ENCODE results near the gene TNFRSF13B. TPM values are rescaled to one million over a fixed set of nuclear protein-coding genes. Genes with fewer than 3 reads are reported as not detected.
"Not testable (repeated sequence)": the region's sequence is repeated elsewhere in the genome, so short reads cannot be mapped to it uniquely, and the experiment has no call there.

The TNFRSF13B gene
- total RNA-seq, 1 donor from 2014 or later, result not detected

GRCh38 chr17:16961022-16961421 is 10.9 kb downstream of the TNFRSF13B start:
- peak; percentile 65 for DNase-seq (ENCODE audit: low read depth)

- DNase-seq (ENCODE audit: low read depth), result not testable (repeated sequence)
These were observed 16.9 kb downstream of the TNFRSF13B start for GRCh38 chr17:16955011-16955410.

- no peak for DNase-seq (ENCODE audit: low read depth)
These were observed 17.4 kb downstream of the TNFRSF13B start for GRCh38 chr17:16954521-16954920.

GRCh38 chr17:16953841-16954240 is 18.1 kb downstream of the TNFRSF13B start:
- DNase-seq (ENCODE audit: low read depth), result no peak

GRCh38 chr17:16953347-16953746 is 18.6 kb downstream of the TNFRSF13B start:
- DNase-seq (ENCODE audit: low read depth), result no peak

GRCh38 chr17:16952401-16952800 is 19.5 kb downstream of the TNFRSF13B start:
- DNase-seq (ENCODE audit: low read depth), result no peak

- DNase-seq (ENCODE audit: low read depth), result no peak
These were observed 21.4 kb downstream of the TNFRSF13B start for GRCh38 chr17:16950488-16950887.

- no peak for DNase-seq (ENCODE audit: low read depth)
These were observed 23.1 kb downstream of the TNFRSF13B start for GRCh38 chr17:16948587-16949376.

GRCh38 chr17:16947470-16947869 is 24.4 kb downstream of the TNFRSF13B start:
- no peak for DNase-seq (ENCODE audit: low read depth)

- no peak for DNase-seq (ENCODE audit: low read depth)
These were observed 26.2 kb downstream of the TNFRSF13B start for GRCh38 chr17:16945663-16946218.

- DNase-seq (ENCODE audit: low read depth), result no peak
These were observed 26.8 kb downstream of the TNFRSF13B start for GRCh38 chr17:16945136-16945482.

GRCh38 chr17:16944334-16945135 is 27.4 kb downstream of the TNFRSF13B start:
- no peak for DNase-seq (ENCODE audit: low read depth)

GRCh38 chr17:16943541-16944333 is 28.2 kb downstream of the TNFRSF13B start:
- DNase-seq (ENCODE audit: low read depth), result no peak

- no peak for DNase-seq (ENCODE audit: low read depth)
These were observed 28.9 kb downstream of the TNFRSF13B start for GRCh38 chr17:16943032-16943352.

- DNase-seq (ENCODE audit: low read depth), result no peak
These were observed 29.5 kb downstream of the TNFRSF13B start for GRCh38 chr17:16942141-16943031.

GRCh38 chr17:16941072-16942036 is 30.6 kb downstream of the TNFRSF13B start:
- no peak for DNase-seq (ENCODE audit: low read depth)

GRCh38 chr17:16940116-16940881 is 31.6 kb downstream of the TNFRSF13B start:
- no peak for DNase-seq (ENCODE audit: low read depth)

GRCh38 chr17:16939606-16940115 is 32.3 kb downstream of the TNFRSF13B start:
- DNase-seq (ENCODE audit: low read depth), result no peak
